BJ (cell line): ENCODE measurements around the gene ZNF263. TPM values are rescaled to one million over a fixed set of nuclear protein-coding genes. Genes with fewer than 3 reads are reported as not detected.

Source experiments
- CTCF ChIA-PET: fragments of 350-600 bp; formaldehyde crosslinking; extraction: SDS; loops from one replicate; lab custom pipeline; 2021; ENCODE audit warnings: antibody characterized with exemption, inconsistent platforms; lab: Yijun Ruan, JAX
- POLR2A ChIA-PET: fragments of 300-600 bp; sonication (Branson Sonifier 250); formaldehyde crosslinking; extraction: SDS; loops from one replicate; lab custom pipeline; 2021; ENCODE audit warnings: antibody characterized with exemption; lab: Charles Lee
- DNase-seq: peaks from one replicate; pipeline ENCODE4 v3.0.0-alpha.2; 2011; ENCODE audit warnings: low read depth
- H3K27me3 ChIP-seq: 2 replicates; pipeline ENCODE4 v1.6.0; 2011; ENCODE audit warnings: low read length; ENCODE audit not compliant: control insufficient read depth, insufficient read depth
- H3K36me3 ChIP-seq: 2 replicates; pipeline ENCODE4 v1.5.1; 2011; ENCODE audit warnings: low read length; ENCODE audit not compliant: control insufficient read depth, insufficient read depth
- H3K4me3 ChIP-seq: 2 replicates; pipeline ENCODE4 v1.5.1; 2011; ENCODE audit warnings: low read depth, mild to moderate bottlenecking, control low read depth, low read length
- CTCF ChIP-seq: IDR thresholded peaks from 2 replicates; pipeline ENCODE4 v1.5.1; 2011; ENCODE audit warnings: low read depth, mild to moderate bottlenecking, control low read depth, inconsistent platforms, low read length, moderate library complexity; ENCODE audit not compliant: insufficient read depth
- polyA plus RNA-seq: library from polyadenylated mRNA; depleted of rRNA; stranded (reverse); fragments of >200 nt; gene quantifications from 2 replicates; pipeline ENCODE4 v1.2.3, GENCODE V29; 2011

The ZNF263 gene
- polyA plus RNA-seq, 1 experiment, result 12.9 TPM

- DNase-seq, result no peak
- ChIA-PET CTCF (interaction anchor here (1.2 kb wide), 1 partner anchor 18 kb away, joined by 3 read pairs; no protein-coding TSS in a partner anchor), POLR2A (no interaction called here)
These were observed 34.7 kb upstream of the ZNF263 start for GRCh38 chr16:3248596-3248995.

GRCh38 chr16:3249020-3249419 lies 34.3 kb upstream of the ZNF263 start:
- CTCF ChIA-PET, result interaction anchor here (1.2 kb wide), 1 partner anchor 18 kb away, joined by 3 read pairs; no protein-coding TSS in a partner anchor

More at GRCh38 chr16:3248596-3248995, 34.7 kb upstream of the ZNF263 start:
- no peak overlapping the region for H3K4me3 ChIP-seq
- peaks cover 6% of the 10 kb centered on the region for H3K27me3 ChIP-seq
- H3K36me3 ChIP-seq, result no peaks in the 10 kb centered on the region
- TF ChIP-seq CTCF, result no peak

GRCh38 chr16:3249451-3249850 lies 33.8 kb upstream of the ZNF263 start:
- Histone ChIP-seq H3K27me3 (peaks cover 6% of the 10 kb centered on the region), H3K36me3 (no peaks in the 10 kb centered on the region), H3K4me3 (no peak overlapping the region)
- DNase-seq, result no peak
- ChIA-PET POLR2A (no interaction called here), CTCF (interaction anchor here (1.2 kb wide), 1 partner anchor 18 kb away, joined by 3 read pairs; no protein-coding TSS in a partner anchor)
- TF ChIP-seq CTCF, result no peak

More at GRCh38 chr16:3249020-3249419, 34.3 kb upstream of the ZNF263 start:
- peaks cover 6% of the 10 kb centered on the region for H3K27me3 ChIP-seq
- H3K36me3 ChIP-seq, result no peaks in the 10 kb centered on the region
- POLR2A ChIA-PET, result no interaction called here
- H3K4me3 ChIP-seq, result no peak overlapping the region
- TF ChIP-seq CTCF, result no peak
- DNase-seq, result no peak

GRCh38 chr16:3252967-3253366 lies 30.3 kb upstream of the ZNF263 start:
- ChIA-PET CTCF (interaction anchor here (0.6 kb wide), 1 partner anchor 9 kb away, joined by 3 read pairs; no protein-coding TSS in a partner anchor), POLR2A (no interaction called here)

GRCh38 chr16:3254309-3254708 lies 29.0 kb upstream of the ZNF263 start:
- no peak for TF ChIP-seq CTCF
- no peaks in the 10 kb centered on the region for H3K36me3 ChIP-seq
- DNase-seq, result no peak
- CTCF ChIA-PET, result interaction anchor here (0.6 to 1.5 kb wide), 3 partner anchors 9 to 18 kb away, joined by 3 to 4 read pairs (median 3); no protein-coding TSS in a partner anchor
- POLR2A ChIA-PET, result no interaction called here
- H3K27me3 ChIP-seq, result peaks cover 6% of the 10 kb centered on the region; the same call in 1 of the 2 replicates
- H3K4me3 ChIP-seq, result no peak overlapping the region

More at GRCh38 chr16:3252967-3253366, 30.3 kb upstream of the ZNF263 start:
- no peak overlapping the region for H3K4me3 ChIP-seq
- DNase-seq, result no peak
- no peak for TF ChIP-seq CTCF
- H3K27me3 ChIP-seq, result peaks cover 6% of the 10 kb centered on the region; the same call in 1 of the 2 replicates
- no peaks in the 10 kb centered on the region for H3K36me3 ChIP-seq
